Left renal cortex interstitium (tissue), 4 donors: ENCODE data around the gene LAMTOR4. TPM values are rescaled to one million over a fixed set of nuclear protein-coding genes. Genes with fewer than 3 reads are reported as not detected.
A peak's percentile ranks its signal among the peaks of the same experiment; 100 is the strongest.
"Not testable (repeated sequence)": the region's sequence is repeated elsewhere in the genome, so short reads cannot be mapped to it uniquely, and the experiment has no call there.

Experiments
- DNase-seq, 4 donors: peaks; one replicate each; pipeline ENCODE4 v3.0.0-alpha.2; 2013; ENCODE audit warnings: low read depth in 4 of 4, low spot score in 2 of 4, missing footprints in 1 of 4
- polyA plus RNA-seq, 4 donors: library from polyadenylated mRNA; unstranded; fragments of 120-200 nt; gene quantifications; one replicate each; pipeline ENCODE4 v1.2.1, GENCODE V29; 2013; ENCODE audit not compliant: insufficient read length in 4 of 4

LAMTOR4 gene
- polyA plus RNA-seq, 4 donors, result 97.0 to 134 (median 116) TPM

DNA sequence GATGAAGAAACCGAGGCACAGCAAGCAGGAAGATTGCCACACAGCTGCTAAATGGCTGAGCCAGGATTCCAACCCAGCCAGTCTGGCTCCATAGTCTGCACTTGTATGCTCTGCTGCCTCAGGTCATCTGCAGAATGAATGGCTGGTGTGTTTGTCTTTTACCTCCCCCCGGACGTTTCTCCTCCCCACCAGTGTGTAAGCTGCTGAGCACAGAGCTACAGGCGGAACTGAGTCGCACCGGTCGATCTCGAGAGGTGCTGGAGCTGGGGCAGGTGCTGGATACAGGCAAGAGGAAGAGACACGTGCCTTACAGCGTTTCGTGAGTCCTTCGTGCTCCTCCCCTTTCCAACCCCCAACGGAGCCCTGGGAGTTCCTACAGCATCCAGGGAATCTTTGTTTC, 26.7 kb upstream of the LAMTOR4 start:
- DNase-seq, result no peak

DNA sequence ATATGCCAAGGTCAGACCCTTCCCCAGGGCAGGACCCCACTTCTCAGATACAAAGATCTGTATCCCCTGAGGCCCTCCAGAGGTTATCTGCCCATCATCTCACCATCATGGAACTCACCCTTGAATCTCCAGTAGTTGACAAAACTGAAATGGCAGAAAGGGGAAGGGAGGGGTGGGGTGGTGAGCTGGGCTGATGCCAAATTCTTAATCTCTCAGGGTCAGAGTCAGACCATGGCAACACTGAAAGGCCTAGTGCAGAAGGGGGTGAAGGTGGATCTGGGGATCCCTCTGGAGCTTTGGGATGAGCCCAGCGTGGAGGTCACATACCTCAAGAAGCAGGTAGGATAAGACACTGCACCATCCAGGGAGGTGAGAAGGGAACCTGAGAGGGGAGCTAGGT, 26.1 kb upstream of the LAMTOR4 start:
- DNase-seq, result no peak

DNA sequence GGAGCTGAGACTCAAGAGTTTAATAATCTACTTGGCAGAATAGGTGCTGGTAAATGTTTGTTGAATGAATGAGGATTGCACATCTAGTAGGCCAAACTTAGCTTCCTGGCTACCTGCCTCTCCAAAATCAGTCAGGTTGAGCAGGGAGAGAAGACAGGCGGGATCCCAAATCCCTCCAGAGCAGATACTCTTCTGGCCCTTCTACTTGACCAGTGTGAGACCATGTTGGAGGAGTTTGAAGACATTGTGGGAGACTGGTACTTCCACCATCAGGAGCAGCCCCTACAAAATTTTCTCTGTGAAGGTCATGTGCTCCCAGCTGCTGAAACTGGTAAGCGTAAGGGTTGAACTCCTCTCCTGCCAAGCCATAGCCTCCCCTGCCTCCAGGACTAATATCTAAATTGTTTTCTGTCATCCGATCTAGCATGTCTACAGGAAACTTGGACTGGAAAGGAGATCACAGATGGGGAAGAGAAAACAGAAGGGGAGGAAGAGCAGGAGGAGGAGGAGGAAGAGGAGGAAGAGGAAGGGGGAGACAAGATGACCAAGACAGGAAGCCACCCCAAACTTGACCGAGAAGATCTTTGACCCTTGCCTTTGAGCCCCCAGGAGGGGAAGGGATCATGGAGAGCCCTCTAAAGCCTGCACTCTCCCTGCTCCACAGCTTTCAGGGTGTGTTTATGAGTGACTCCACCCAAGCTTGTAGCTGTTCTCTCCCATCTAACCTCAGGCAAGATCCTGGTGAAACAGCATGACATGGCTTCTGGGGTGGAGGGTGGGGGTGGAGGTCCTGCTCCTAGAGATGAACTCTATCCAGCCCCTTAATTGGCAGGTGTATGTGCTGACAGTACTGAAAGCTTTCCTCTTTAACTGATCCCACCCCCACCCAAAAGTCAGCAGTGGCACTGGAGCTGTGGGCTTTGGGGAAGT, 24.2 kb upstream of the LAMTOR4 start:
- no peak for DNase-seq

DNA sequence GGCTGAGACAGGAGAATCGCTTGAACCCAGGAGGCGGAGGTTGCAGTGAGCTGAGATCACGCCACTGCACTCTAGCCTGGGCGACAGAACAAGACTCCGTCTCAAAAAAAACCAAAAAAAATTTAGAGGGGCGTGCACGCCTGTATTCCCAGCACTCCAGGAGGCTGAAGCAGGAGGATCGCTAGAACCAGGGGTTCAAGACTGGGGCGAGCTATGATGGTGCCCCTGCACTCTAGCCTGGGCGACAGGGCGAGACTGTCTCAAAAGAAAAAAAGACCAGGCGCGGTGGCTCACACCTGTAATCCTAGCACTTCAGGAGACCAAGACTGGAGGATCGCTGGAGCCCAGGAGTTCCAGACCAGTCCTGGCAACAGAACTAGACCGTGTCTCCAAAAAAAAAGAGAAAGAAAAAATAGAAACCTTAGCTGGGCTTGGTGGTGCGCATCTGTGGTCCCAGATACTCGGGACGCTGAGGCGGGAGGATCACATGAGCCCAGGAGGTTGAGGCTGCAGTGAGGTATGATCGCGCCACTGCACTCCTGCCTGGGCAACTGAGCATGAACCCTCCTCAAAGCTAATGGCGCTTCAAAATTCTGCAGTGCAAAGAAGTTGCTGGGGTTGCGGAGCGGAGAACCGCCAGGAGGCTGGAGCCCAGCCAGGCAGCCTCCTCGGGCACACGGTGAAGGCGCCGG, 22.3 kb upstream of the LAMTOR4 start:
- DNase-seq, result no peak

DNA sequence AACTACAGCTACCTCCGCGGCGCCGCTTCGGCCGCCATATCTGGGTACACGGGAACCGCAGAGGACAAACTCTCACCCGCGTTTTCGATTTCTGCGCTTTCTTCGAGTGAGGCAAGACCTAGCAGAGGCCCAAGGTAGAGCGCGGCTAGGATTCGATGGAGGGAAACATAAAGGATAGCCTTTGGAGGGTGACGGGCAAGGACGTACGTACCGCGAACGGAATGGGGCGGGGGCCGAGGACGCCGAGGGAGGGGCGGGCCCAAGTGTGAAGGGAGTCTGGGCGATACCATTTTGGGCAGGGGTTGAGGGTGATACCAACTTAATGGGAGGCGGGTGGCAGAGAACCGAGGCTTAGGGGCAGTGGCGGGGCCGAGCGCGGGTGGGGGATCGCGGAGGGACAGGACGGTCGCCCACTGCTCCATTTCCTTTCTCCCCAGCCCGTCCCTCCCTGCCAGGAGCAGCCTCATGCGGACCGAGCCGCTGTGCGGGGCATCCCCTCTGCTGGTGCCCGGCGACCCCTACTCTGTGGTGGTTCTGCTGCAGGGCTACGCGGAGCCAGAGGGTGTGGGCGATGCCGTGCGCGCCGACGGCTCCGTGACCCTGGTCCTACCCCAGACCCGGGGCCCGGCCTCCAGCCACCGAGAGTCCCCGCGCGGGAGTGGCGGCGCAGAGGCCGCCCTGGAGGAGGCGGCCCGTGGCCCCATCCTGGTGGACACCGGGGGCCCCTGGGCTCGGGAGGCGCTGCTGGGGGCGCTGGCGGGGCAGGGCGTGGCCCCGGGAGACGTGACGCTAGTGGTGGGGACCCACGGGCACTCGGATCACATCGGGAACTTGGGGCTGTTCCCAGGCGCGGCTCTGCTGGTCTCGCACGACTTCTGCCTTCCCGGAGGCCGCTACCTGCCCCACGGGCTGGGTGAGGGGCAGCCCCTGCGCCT, 21.5 kb upstream of the LAMTOR4 start, which contains the start of gene MBLAC1:
MBLAC1 (plus strand) TSS at position 37 of the 935 bp plus-strand sequence; CDS start at position 466, 429 bp downstream.
- DNase-seq, result peak; percentile 90 to 92 (median 92)

DNA sequence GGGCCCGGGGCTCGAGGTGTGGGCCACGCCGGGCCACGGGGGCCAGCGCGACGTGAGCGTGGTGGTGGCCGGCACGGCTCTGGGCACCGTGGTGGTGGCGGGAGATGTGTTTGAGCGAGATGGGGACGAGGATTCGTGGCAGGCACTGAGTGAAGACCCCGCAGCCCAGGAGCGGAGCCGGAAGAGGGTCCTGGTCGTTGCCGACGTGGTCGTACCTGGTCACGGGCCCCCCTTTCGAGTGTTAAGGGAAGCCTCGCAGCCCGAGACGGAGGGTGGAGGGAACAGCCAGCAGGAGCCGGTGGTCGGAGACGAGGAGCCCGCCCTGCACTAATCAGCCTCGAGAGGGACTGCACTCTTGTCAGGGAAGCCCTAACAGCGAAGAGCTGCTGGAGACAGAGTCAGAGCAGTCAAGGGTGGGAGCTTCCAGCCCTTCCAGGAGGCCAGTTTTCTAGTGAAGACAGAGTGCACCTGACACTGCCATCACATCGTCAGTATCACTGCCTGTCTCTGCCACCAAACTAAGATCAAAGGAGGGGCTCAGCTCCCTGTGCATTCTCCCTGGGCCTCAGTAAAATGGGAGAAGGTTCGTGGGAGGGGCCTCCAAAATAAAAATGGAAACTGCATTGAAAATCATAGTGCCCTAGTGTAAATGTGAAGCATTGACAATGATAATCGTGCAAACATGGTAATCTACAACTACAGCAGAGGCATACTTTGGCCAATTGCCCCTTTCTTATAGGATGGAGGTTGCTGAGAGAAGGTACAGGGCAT, 20.7 kb upstream of the LAMTOR4 start:
- DNase-seq, result no peak

DNA sequence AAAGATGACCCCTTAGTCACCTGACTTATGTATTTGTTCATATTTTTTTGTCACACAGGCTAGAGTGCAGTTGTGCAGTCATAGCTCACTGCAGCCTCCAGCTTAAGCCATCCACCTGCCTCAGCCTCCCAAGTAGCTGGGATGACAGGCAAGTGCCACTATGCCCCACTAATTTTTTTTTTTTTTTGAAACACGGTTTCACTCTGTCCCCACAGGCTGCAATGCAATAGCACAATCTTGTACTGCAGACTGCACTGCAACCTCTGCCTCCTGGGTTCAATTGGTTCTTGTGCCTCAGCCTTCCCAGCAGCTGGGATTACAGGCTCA, 20.1 kb upstream of the LAMTOR4 start:
- DNase-seq, result no peak

DNA sequence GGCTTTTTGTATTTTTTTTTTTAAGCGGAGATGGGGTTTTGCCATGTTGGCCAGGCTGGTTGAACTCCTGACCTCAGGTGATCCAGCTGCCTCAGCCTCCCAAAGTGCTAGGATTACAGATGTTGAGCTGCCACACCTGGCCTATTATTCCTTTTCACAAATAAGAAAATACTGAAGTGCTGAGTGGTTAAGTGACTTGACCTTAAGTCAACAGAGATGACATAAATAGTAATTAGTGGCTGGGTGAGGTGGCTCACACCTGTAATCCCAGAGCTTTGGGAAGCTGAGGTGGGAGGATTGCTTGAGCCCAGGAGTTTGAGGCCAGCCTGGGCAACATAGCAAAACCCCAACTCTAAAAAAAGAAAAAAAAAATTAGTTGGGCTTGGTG, 18.5 kb upstream of the LAMTOR4 start:
- DNase-seq, result not testable (repeated sequence)

DNA sequence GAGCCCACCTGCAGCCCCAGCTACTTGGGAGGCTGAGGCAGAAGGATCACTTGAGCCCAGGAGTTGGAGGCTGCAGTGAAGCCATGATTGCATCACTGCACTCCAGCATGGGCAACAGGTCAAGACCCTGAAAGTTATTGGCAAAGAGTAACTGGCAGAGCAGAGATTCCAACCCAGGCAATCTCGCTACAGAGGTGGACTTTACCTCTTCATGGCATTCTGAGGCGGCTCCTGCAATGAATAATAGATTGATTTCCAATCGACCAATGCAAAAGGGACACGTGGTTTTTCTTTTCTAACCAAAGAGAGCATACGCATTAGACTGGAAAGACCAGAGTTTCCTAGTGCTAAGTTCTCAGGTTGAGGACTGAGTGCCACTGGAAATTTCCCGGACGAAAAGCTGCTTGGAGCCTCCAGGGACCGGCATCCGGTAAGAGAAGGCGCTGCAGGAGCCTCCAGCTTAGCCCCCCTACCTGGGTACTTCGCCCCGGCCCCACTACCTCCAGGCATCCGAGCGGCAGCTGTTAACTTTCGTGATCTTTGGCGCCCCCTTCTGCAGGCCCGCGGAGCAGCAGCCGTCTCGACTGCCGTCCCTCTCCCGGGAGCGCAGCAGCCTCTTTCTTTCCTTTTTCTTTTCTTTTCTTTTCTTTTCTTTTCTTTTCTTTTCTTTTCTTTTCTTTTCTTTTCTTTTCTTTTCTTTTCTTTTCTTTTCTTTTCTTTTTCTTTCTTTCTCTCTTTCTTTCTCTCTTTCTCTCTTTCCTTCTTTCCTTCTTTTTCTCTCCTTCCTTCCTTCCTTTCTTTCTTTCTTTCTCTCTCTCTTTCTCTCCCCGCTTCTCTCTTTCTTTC, 17.9 kb upstream of the LAMTOR4 start:
- DNase-seq, result peak in 1 of 4 donors; percentile 71

DNA sequence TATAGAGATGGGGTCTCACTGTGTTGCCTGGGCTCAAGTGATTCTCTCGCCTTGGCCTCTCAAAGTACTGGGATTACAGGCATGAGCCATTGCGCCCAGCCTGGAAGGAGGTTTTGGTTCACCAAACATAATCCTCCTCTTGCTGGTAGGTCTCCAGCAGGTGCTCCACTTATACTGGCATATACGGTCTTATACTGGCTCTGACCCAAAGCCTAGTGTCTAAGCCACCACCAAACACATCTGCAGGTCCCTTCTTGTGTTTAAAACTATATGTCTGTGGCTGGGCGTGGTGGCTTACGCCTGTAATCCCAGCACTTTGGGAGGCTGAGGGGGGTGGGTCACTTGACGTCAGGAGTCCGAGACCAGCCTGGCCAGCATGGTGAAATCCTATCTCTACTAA, 16.6 kb upstream of the LAMTOR4 start:
- no peak for DNase-seq

DNA sequence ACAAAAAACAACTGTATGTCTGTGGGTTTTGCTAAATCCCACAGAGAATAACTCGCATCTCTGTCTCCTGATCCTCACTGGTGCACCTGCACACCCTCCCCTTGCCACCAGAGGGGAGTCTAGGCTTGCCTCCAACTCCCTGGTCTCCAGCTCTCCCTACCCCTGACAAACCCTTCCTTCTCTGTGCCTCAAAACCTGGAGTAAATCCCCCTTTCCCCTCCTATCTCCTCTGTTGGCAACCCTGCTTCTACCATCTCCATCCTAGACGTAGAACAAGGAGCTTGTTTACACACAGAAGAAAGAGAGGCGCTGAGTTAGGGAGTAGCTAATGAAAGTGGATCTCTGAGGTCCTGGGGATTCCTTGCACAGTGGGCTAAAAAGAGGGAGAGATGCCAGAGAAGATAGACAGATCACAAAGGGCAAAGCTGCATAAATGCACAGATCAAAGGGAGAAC, 16.0 kb upstream of the LAMTOR4 start:
- DNase-seq, result no peak

DNA sequence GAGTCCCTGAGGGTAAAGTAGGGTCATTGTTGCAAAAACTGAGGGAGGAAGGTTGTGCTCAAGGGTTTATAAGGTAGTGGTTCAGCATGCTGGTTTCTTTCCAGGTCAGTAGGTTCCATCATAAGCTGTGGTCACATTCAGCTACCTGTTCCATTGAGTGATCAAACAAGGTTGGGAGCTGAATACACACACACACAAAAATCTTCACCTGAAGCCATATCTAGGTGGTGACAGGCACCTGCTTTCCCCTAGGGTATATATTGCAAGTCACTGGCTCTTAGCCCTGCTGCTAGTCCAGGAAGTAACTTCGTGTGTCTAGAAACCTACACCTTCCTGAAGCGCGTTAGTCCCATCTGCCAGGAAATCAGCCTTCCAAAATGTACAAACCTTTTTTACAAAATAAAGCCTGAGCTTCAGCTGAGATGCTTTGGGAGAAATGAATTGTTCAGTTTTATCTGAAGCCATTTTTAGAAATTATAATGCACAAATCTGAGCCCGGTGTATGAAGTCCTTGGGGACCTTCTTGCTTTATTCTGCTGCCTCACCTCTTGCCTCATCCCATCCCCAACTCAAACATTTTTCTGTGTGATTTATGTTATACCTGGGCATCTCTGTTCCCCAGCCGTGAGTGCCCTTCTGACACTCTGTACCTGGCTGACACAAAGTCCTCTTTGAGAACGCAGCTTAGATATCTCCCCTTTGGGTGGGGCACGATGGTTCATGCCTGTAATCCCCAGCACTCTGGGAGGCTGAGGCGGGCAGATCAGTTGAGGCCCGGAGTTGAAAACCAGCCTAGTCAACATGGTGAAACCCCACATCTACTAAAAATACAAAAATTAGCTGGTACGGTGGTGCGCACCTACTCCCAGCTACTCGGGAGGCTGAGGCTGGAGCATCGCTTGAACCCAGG, 10.6 kb upstream of the LAMTOR4 start:
- no peak for DNase-seq

DNA sequence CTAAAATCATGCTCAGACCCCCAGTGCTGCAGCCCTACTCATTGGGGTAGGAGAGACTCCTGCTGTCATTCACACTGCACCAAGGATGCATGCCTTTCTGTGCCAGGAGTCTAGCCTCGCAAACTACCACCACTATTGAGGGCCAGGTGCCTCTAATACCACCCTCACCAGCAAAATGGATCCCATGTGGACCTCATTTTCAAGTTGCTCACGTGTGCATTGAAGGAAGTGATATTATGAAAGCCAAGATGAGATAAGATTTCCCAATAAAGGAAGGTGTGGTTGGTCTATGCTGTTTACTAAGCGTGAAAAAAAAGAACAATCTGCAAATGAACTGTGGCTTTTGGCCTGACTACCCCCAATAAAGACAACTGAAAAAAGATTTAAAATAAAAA, 7.2 kb upstream of the LAMTOR4 start:
- no peak for DNase-seq

DNA sequence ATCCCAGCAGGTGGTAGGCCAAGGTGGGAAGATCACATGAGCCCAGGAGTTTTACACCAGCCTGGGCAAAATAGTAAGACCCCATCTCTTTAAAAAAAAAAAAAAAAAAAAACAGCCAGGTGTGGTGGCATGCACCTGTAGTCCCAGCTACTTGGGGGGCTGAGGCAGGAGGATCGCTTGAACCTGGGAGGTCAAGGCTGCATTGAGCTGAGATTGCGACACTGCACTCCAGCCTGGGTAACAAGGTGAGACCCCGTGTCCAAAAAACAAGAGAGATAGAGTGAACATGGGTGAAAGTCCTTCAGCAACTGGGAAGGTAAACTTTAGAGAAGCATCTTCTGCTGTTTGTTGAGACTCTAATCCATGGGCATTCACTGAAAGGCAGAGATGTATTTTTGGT, 6.3 kb upstream of the LAMTOR4 start:
- no peak for DNase-seq

DNA sequence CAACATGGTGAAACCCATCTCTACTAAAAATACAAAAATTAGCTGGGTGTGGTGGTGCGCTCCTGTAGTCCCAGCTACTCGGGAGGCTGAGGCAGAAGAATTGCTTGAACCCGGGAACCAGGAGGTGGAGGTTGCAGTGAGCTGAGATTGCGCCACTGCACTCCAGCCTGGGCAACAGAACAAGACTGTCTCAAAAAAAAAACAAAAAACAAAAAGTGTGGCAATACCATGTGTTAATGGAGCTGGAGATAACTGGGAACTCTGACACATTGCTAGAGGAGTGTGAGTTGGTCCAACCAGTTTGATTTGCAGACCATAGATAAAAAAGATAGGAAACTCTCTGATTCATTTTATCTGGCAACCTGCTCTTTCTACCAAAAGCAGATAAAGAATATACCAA, 2.4 kb upstream of the LAMTOR4 start:
- not testable (repeated sequence) for DNase-seq

DNA sequence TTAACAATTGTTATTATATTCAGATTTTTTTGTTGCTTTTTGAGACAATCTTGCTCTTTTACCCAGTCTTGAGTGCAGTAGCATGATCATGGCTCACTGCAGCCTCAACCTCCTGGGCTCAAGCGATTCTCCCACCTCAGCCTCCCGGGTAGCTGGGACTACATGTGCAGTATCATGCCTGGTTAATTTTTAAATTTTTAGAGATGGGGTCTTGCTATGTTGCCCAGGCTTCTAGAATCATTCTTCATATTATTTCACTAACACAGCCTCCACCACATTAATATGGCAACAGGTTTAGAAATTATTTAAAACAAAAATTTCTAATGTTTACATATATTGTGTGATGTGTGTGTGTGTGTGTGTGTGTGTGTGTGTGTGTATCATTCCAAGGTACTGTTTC, 1.4 kb upstream of the LAMTOR4 start:
- no peak for DNase-seq

DNA sequence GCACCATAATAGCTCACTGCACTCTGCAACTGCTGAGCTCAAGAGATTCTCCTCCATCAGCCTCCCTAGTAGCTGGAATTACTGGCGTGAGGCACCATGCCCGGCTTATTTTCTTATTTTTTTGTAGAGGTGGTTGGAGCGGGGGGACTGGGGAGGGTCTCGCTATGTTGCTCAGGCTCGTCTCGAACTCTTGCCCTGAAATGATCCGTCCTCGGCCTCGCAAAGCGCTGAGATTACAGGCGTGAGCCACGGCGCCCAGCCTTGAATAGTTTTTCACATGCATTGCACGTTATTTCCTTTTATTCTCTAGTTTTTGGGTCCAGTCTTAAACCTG, 526 bp upstream of the LAMTOR4 start:
- DNase-seq, result no peak

DNA sequence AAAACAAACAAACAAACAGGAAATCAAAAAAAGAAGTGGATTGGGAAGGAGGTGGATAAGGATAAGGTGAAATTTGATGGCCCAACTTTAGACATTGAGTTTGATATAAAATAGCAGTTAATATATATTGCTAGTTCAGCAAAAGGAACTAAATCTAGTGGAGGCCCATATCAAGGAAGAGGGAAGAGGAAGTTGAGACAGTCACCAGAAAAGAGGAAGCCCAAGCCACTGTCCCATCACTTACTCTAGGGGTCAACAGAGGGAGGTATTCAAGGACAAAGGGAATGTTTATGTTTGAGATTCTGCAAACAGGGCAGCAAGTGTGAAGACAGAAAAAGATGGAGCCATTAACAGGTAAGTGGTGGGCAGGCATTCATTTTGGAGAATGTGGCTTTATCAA, 3.7 kb downstream of the LAMTOR4 start:
- no peak for DNase-seq
